MCF 10A (cell line): ENCODE measurements around the gene LGALSL. TPM values are rescaled to one million over a fixed set of nuclear protein-coding genes. Genes with fewer than 3 reads are reported as not detected.

Experiments used
- BruUV-seq: library from RNA; stranded (reverse); fragments of 400-500 nt; replicated peaks from 2 replicates; lab custom pipeline; 2021; lab: Mats Ljungman, UMichigan
- CTCF ChIA-PET: fragments of 300-600 bp; sonication (Branson Sonifier 250); formaldehyde crosslinking; extraction: SDS; loops from one replicate; lab custom pipeline; 2021; ENCODE audit warnings: antibody characterized with exemption, inconsistent platforms; lab: Yijun Ruan, JAX
- POLR2A ChIA-PET: fragments of 300-600, 350-650 bp; sonication (Branson Sonifier 250); formaldehyde crosslinking; extraction: SDS; loops from one replicate; lab custom pipeline; 2020; ENCODE audit warnings: antibody characterized with exemption, inconsistent platforms; lab: Yijun Ruan, JAX
- DNase-seq: peaks from one replicate; pipeline ENCODE4 v3.0.0-alpha.2; 2018; ENCODE audit not compliant: unreplicated experiment
- H3K27ac Mint-ChIP-seq: one replicate; pipeline ENCODE4 v1.8.0; 2022; ENCODE audit warnings: mild to moderate bottlenecking, low read depth, mixed read lengths; ENCODE audit not compliant: unreplicated experiment
- H3K27me3 Mint-ChIP-seq: one replicate; pipeline ENCODE4 v1.8.0; 2022; ENCODE audit warnings: mixed read lengths; ENCODE audit not compliant: insufficient read depth, unreplicated experiment
- H3K36me3 Mint-ChIP-seq: one replicate; pipeline ENCODE4 v1.8.0; 2022; ENCODE audit warnings: mild to moderate bottlenecking, moderate library complexity, mixed read lengths; ENCODE audit not compliant: insufficient read depth, unreplicated experiment
- H3K4me1 Mint-ChIP-seq: one replicate; pipeline ENCODE4 v1.8.0; 2022; ENCODE audit warnings: mixed read lengths; ENCODE audit not compliant: insufficient read depth, unreplicated experiment
- H3K4me3 Mint-ChIP-seq: one replicate; pipeline ENCODE4 v1.8.0; 2022; ENCODE audit warnings: mild to moderate bottlenecking, moderate library complexity, mixed read lengths; ENCODE audit not compliant: unreplicated experiment
- H3K9me3 Mint-ChIP-seq: one replicate; pipeline ENCODE4 v1.8.0; 2022; ENCODE audit warnings: mixed read lengths; ENCODE audit not compliant: unreplicated experiment
- intact Hi-C: fragments of 100-400 bp; cut with micrococcal nuclease; formaldehyde crosslinking; loops from 2 replicates; pipeline ENCODE4 v1.14.1; 2022
- total RNA-seq: library from RNA; stranded (reverse); gene quantifications from 2 replicates; pipeline ENCODE4 v1.2.3, GENCODE V29; 2022
- TF ChIP-seq, protein P1 (sequence below): fragments of 200-600 bp; IDR thresholded peaks from one replicate; pipeline ENCODE4 v1.8.0; 2022; ENCODE audit warnings: antibody characterized with exemption, mild to moderate bottlenecking; ENCODE audit not compliant: unreplicated experiment

Gene LGALSL
- total RNA-seq, 1 experiment from 2014 or later = 11.4 TPM

GRCh38 chr2:64477037-64477436 is 23.1 kb downstream of the LGALSL start:
- Mint-ChIP-seq H3K4me1 (peaks cover 10% of the 10 kb centered on the region), H3K4me3 (no peak overlapping the region), H3K9me3 (no peaks in the 10 kb centered on the region), H3K27me3 (no peaks in the 10 kb centered on the region), H3K36me3 (no peaks in the 10 kb centered on the region), H3K27ac (no peak overlapping the region)
- ChIA-PET CTCF (interaction anchor here (0.6 to 4.3 kb wide), 4 partner anchors 9 to 147 kb away, joined by 3 to 27 read pairs (median 3); no protein-coding TSS in a partner anchor), POLR2A (interaction anchor here (0.6 kb wide), 1 partner anchor 14 kb away, joined by 4 read pairs; no protein-coding TSS in a partner anchor)
- TF ChIP-seq, protein P1, sequence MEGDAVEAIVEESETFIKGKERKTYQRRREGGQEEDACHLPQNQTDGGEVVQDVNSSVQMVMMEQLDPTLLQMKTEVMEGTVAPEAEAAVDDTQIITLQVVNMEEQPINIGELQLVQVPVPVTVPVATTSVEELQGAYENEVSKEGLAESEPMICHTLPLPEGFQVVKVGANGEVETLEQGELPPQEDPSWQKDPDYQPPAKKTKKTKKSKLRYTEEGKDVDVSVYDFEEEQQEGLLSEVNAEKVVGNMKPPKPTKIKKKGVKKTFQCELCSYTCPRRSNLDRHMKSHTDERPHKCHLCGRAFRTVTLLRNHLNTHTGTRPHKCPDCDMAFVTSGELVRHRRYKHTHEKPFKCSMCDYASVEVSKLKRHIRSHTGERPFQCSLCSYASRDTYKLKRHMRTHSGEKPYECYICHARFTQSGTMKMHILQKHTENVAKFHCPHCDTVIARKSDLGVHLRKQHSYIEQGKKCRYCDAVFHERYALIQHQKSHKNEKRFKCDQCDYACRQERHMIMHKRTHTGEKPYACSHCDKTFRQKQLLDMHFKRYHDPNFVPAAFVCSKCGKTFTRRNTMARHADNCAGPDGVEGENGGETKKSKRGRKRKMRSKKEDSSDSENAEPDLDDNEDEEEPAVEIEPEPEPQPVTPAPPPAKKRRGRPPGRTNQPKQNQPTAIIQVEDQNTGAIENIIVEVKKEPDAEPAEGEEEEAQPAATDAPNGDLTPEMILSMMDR = no peak
- intact Hi-C loops = no loop called here
- no peak for DNase-seq
- BruUV-seq = no TSS peak

DNA sequence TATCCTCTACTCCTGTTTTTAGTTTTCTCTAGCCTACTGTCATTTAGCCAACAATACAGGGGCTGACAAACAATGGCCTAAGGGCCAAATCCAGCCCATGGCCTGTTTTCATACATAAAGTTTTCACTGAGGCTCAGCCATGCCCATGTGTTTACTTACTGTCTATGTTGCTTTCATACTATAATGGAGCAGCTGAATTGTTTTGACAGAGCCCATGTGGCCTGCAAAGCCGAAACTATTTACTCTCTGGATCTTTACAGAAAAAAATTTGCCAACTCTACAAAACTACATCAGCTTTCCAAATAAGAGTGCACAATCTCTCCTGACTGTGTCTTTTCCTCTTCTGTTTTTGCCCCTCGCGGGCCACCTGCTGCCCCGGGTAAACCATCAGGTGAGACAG is 24.0 kb downstream of the LGALSL start:
- H3K4me1 Mint-ChIP-seq = peaks cover 10% of the 10 kb centered on the region
- H3K27ac Mint-ChIP-seq = no peak overlapping the region
- no peak overlapping the region for H3K4me3 Mint-ChIP-seq
- no peak for DNase-seq
- BruUV-seq = no TSS peak
- intact Hi-C loops = no loop called here
- no peaks in the 10 kb centered on the region for H3K9me3 Mint-ChIP-seq
- no peaks in the 10 kb centered on the region for H3K36me3 Mint-ChIP-seq
- H3K27me3 Mint-ChIP-seq = no peaks in the 10 kb centered on the region
- ChIA-PET CTCF (interaction anchor here (1.1 to 4.3 kb wide), 2 partner anchors 10 to 149 kb away, joined by 3 to 27 read pairs; no protein-coding TSS in a partner anchor), POLR2A (no interaction called here)
- TF ChIP-seq, protein P1 = no peak

DNA sequence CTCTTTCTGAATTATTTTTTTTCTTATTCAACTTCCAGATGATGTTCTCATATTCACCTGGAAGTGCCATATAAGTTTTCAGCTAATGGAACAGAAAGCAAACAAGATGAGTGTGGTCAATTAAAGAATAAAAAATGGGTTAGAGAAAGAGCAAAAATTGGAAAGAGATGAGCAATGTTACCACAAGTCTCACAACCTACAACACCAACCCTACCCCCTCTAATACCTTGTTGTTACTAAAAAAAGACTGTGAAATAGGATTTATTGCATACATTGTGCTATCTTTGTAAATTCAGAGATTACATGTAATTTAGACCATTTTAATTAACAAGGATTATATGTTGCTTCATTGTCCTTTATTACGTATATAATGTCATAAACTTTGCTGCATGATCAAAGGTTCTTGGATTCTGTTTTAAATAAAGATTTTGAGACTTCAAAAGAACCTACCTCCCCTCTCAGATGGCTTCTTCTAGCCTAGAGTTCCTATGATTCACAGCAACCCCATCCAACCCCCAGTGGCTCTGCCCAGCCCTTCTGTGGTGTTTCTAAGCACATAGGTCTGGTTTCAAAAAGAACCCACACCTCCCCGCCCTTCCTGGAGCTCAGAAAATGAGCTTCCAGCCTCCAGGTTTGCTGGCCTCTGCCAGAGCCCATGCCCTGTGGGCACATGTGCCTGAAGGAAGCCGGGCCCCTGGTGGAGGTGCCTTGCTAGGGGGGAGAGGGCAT is 24.7 kb downstream of the LGALSL start:
- no TSS peak for BruUV-seq
- Mint-ChIP-seq H3K4me3 (no peak overlapping the region), H3K27ac (no peak overlapping the region), H3K4me1 (peaks cover 10% of the 10 kb centered on the region), H3K9me3 (no peaks in the 10 kb centered on the region), H3K27me3 (no peaks in the 10 kb centered on the region), H3K36me3 (no peaks in the 10 kb centered on the region)
- DNase-seq = no peak
- TF ChIP-seq, protein P1 = no peak
- ChIA-PET CTCF (interaction anchor here (0.6 to 4.3 kb wide), 4 partner anchors 9 to 150 kb away, joined by 3 to 27 read pairs (median 3); no protein-coding TSS in a partner anchor), POLR2A (interaction anchor here (0.9 kb wide), 1 partner anchor 17 kb away, joined by 3 read pairs; no protein-coding TSS in a partner anchor)
- intact Hi-C loops = no loop called here
